ENCODE measurements around the gene OR2T6.

OR2T6 gene

GRCh38 chr1:248375446-248375845 lies at the start of gene OR2T6:
Gene OR2T6, plus strand, starts transcription at chr1:248375746. Its CDS starts 11,863 bp downstream, at chr1:248387609.
- Mint-ChIP-seq H3K4me1 (ENCODE audit: low read depth) (no peaks in the 10 kb centered on the region), H3K36me3 (ENCODE audit: low read depth) (no peaks in the 10 kb centered on the region), H3K27me3 (no peaks in the 10 kb centered on the region), H3K9me3 (no peaks in the 10 kb centered on the region), H3K4me3 (no peak within 1 kb of the TSS), H3K27ac (no peak within 1 kb of the TSS)
- intact Hi-C loops (cut with micrococcal nuclease), result no loop called here

GRCh38 chr1:248343451-248343850 lies 32.1 kb upstream of the OR2T6 start:
- intact Hi-C loops (cut with micrococcal nuclease), result no loop called here
- no peak overlapping the region for H3K27ac Mint-ChIP-seq
- no peaks in the 10 kb centered on the region for H3K36me3 Mint-ChIP-seq (ENCODE audit: low read depth)
- no peak overlapping the region for H3K4me3 Mint-ChIP-seq
- no peaks in the 10 kb centered on the region for H3K27me3 Mint-ChIP-seq
- H3K9me3 Mint-ChIP-seq, result peaks cover 13% of the 10 kb centered on the region
- H3K4me1 Mint-ChIP-seq (ENCODE audit: low read depth), result no peaks in the 10 kb centered on the region

GRCh38 chr1:248348475-248348874 lies 27.1 kb upstream of the OR2T6 start, which contains the start of gene OR14C36:
Gene OR14C36, plus strand, starts transcription at chr1:248348775. Its CDS starts 0 bp downstream, at chr1:248348775.
- Mint-ChIP-seq H3K36me3 (ENCODE audit: low read depth) (no peaks in the 10 kb centered on the region), H3K9me3 (no peaks in the 10 kb centered on the region), H3K4me3 (no peak within 1 kb of the TSS), H3K27me3 (no peaks in the 10 kb centered on the region), H3K27ac (no peak within 1 kb of the TSS), H3K4me1 (ENCODE audit: low read depth) (no peaks in the 10 kb centered on the region)
- intact Hi-C loops (cut with micrococcal nuclease), result no loop called here

- intact Hi-C loops (cut with micrococcal nuclease), result no loop called here
- H3K4me1 Mint-ChIP-seq (ENCODE audit: low read depth), result no peaks in the 10 kb centered on the region
Measured at GRCh38 chr1:248359415-248359814, 16.1 kb upstream of the OR2T6 start.

GRCh38 chr1:248361121-248361715 lies 14.3 kb upstream of the OR2T6 start, which contains the start of gene OR2T4:
Gene OR2T4, plus strand, starts transcription at chr1:248361665. Its CDS starts 0 bp downstream, at chr1:248361665.
- Mint-ChIP-seq H3K27me3 (no peaks in the 10 kb centered on the region), H3K9me3 (no peaks in the 10 kb centered on the region), H3K36me3 (ENCODE audit: low read depth) (no peaks in the 10 kb centered on the region), H3K27ac (no peak within 1 kb of the TSS), H3K4me1 (ENCODE audit: low read depth) (no peaks in the 10 kb centered on the region), H3K4me3 (no peak within 1 kb of the TSS)
- intact Hi-C loops (cut with micrococcal nuclease), result no loop called here

More at GRCh38 chr1:248359415-248359814, 16.1 kb upstream of the OR2T6 start:
- H3K27ac Mint-ChIP-seq, result no peak overlapping the region
- H3K4me3 Mint-ChIP-seq, result no peak overlapping the region
- H3K27me3 Mint-ChIP-seq, result no peaks in the 10 kb centered on the region
- no peaks in the 10 kb centered on the region for H3K9me3 Mint-ChIP-seq
- H3K36me3 Mint-ChIP-seq (ENCODE audit: low read depth), result no peaks in the 10 kb centered on the region

GRCh38 chr1:248366609-248367008 lies 8.9 kb upstream of the OR2T6 start:
- Mint-ChIP-seq H3K9me3 (no peaks in the 10 kb centered on the region), H3K4me3 (no peak overlapping the region), H3K36me3 (ENCODE audit: low read depth) (no peaks in the 10 kb centered on the region), H3K4me1 (ENCODE audit: low read depth) (no peaks in the 10 kb centered on the region), H3K27ac (no peak overlapping the region), H3K27me3 (no peaks in the 10 kb centered on the region)
- intact Hi-C loops (cut with micrococcal nuclease), result no loop called here

- Mint-ChIP-seq H3K27ac (no peak overlapping the region), H3K9me3 (no peaks in the 10 kb centered on the region), H3K36me3 (ENCODE audit: low read depth) (no peaks in the 10 kb centered on the region), H3K4me1 (ENCODE audit: low read depth) (no peaks in the 10 kb centered on the region), H3K4me3 (no peak overlapping the region), H3K27me3 (no peaks in the 10 kb centered on the region)
- intact Hi-C loops (cut with micrococcal nuclease), result no loop called here
Measured at GRCh38 chr1:248372394-248372793, 3.2 kb upstream of the OR2T6 start.

GRCh38 chr1:248373761-248374160 lies 1.8 kb upstream of the OR2T6 start:
- Mint-ChIP-seq H3K27me3 (no peaks in the 10 kb centered on the region), H3K4me1 (ENCODE audit: low read depth) (no peaks in the 10 kb centered on the region), H3K27ac (no peak overlapping the region), H3K9me3 (no peaks in the 10 kb centered on the region), H3K36me3 (ENCODE audit: low read depth) (no peaks in the 10 kb centered on the region), H3K4me3 (no peak overlapping the region)
- intact Hi-C loops (cut with micrococcal nuclease), result no loop called here

GRCh38 chr1:248376916-248377315 lies 1.4 kb downstream of the OR2T6 start:
- no peaks in the 10 kb centered on the region for H3K9me3 Mint-ChIP-seq
- H3K4me3 Mint-ChIP-seq, result no peak overlapping the region

GRCh38 chr1:248380854-248381253 lies 5.3 kb downstream of the OR2T6 start:
- H3K4me1 Mint-ChIP-seq (ENCODE audit: low read depth), result no peaks in the 10 kb centered on the region
- no peaks in the 10 kb centered on the region for H3K36me3 Mint-ChIP-seq (ENCODE audit: low read depth)
- H3K27me3 Mint-ChIP-seq, result no peaks in the 10 kb centered on the region
- H3K27ac Mint-ChIP-seq, result no peak overlapping the region
- intact Hi-C loops (cut with micrococcal nuclease), result no loop called here
- H3K4me3 Mint-ChIP-seq, result no peak overlapping the region
- H3K9me3 Mint-ChIP-seq, result no peaks in the 10 kb centered on the region

More at GRCh38 chr1:248376916-248377315, 1.4 kb downstream of the OR2T6 start:
- Mint-ChIP-seq H3K27me3 (no peaks in the 10 kb centered on the region), H3K27ac (no peak overlapping the region), H3K36me3 (ENCODE audit: low read depth) (no peaks in the 10 kb centered on the region), H3K4me1 (ENCODE audit: low read depth) (no peaks in the 10 kb centered on the region)
- intact Hi-C loops (cut with micrococcal nuclease), result no loop called here

- H3K27me3 Mint-ChIP-seq, result no peaks in the 10 kb centered on the region
Measured at GRCh38 chr1:248388426-248388825, 12.9 kb downstream of the OR2T6 start.

GRCh38 chr1:248393050-248393449 lies 17.5 kb downstream of the OR2T6 start:
- Mint-ChIP-seq H3K4me1 (ENCODE audit: low read depth) (no peaks in the 10 kb centered on the region), H3K27me3 (no peaks in the 10 kb centered on the region), H3K4me3 (no peak overlapping the region), H3K27ac (no peak overlapping the region), H3K36me3 (ENCODE audit: low read depth) (no peaks in the 10 kb centered on the region), H3K9me3 (peaks cover 30% of the 10 kb centered on the region)
- intact Hi-C loops (cut with micrococcal nuclease), result no loop called here

More at GRCh38 chr1:248388426-248388825, 12.9 kb downstream of the OR2T6 start:
- Mint-ChIP-seq H3K9me3 (peaks cover 19% of the 10 kb centered on the region), H3K4me3 (no peak overlapping the region), H3K36me3 (ENCODE audit: low read depth) (no peaks in the 10 kb centered on the region), H3K4me1 (ENCODE audit: low read depth) (no peaks in the 10 kb centered on the region), H3K27ac (no peak overlapping the region)
- intact Hi-C loops (cut with micrococcal nuclease), result no loop called here

GRCh38 chr1:248402748-248403147 lies 27.2 kb downstream of the OR2T6 start, which contains the start of gene OR2T1:
Gene OR2T1, plus strand, starts transcription at chr1:248403048. Its CDS starts 3,100 bp downstream, at chr1:248406148.
- no peaks in the 10 kb centered on the region for H3K27me3 Mint-ChIP-seq
- intact Hi-C loops (cut with micrococcal nuclease), result loop anchor here (5.0 kb wide), 1 partner anchor 210 kb away; no protein-coding TSS in a partner anchor
- no peaks in the 10 kb centered on the region for H3K4me1 Mint-ChIP-seq (ENCODE audit: low read depth)
- H3K27ac Mint-ChIP-seq, result no peak within 1 kb of the TSS
- no peaks in the 10 kb centered on the region for H3K36me3 Mint-ChIP-seq (ENCODE audit: low read depth)
- H3K9me3 Mint-ChIP-seq, result peaks cover 9% of the 10 kb centered on the region
- no peak within 1 kb of the TSS for H3K4me3 Mint-ChIP-seq

GRCh38 chr1:248404024-248404423 lies 28.5 kb downstream of the OR2T6 start:
- intact Hi-C loops (cut with micrococcal nuclease), result loop anchor here (2.0 to 5.0 kb wide), 2 partner anchors 208 to 403 kb away; no protein-coding TSS in a partner anchor
- Mint-ChIP-seq H3K4me1 (ENCODE audit: low read depth) (no peaks in the 10 kb centered on the region), H3K36me3 (ENCODE audit: low read depth) (no peaks in the 10 kb centered on the region), H3K27ac (no peak overlapping the region), H3K9me3 (peaks cover 9% of the 10 kb centered on the region), H3K27me3 (no peaks in the 10 kb centered on the region), H3K4me3 (no peak overlapping the region)

All from dendritic cell treated with granulocyte-macrophage colony-stimulating factor and Interleukin-4, amounts not matched to agents 40 ng/mL and 50 ng/mL, for 4 days (primary cell).